Measurements from ENCODE around the gene DIP2B.

- TF ChIP-seq CTCF (IDR thresholded peaks at IDR 0.05) (no peak), POLR2A (IDR thresholded peaks at IDR 0.05) (no peak)
Observed at GRCh38 chr12:50788561-50788960, 283.8 kb downstream of the DIP2B start.
